ENCODE results near the gene DSCAML1.

Gene DSCAML1

GRCh38 chr11:117519590-117519989 lies 277.4 kb downstream of the DSCAML1 start:
- no peak for DNase-seq (ENCODE audit: low spot score)

GRCh38 chr11:117519170-117519569 lies 277.8 kb downstream of the DSCAML1 start:
- no peak for DNase-seq (ENCODE audit: low spot score)

GRCh38 chr11:117518455-117518854 lies 278.6 kb downstream of the DSCAML1 start:
- DNase-seq (ENCODE audit: low spot score): no peak

GRCh38 chr11:117517097-117517496 lies 279.9 kb downstream of the DSCAML1 start:
- no peak for DNase-seq (ENCODE audit: low spot score)

GRCh38 chr11:117515892-117516787 lies 280.9 kb downstream of the DSCAML1 start:
- no peak for DNase-seq (ENCODE audit: low spot score)

- no peak for DNase-seq (ENCODE audit: low spot score)
Observed at GRCh38 chr11:117514256-117514655, 282.8 kb downstream of the DSCAML1 start.

- DNase-seq (ENCODE audit: low spot score): no peak
Observed at GRCh38 chr11:117513666-117514065, 283.4 kb downstream of the DSCAML1 start.

GRCh38 chr11:117511931-117512539 lies 285.0 kb downstream of the DSCAML1 start:
- no peak for DNase-seq (ENCODE audit: low spot score)

- no peak for DNase-seq (ENCODE audit: low spot score)
Observed at GRCh38 chr11:117511483-117511930, 285.5 kb downstream of the DSCAML1 start.

- no peak for DNase-seq (ENCODE audit: low spot score)
Observed at GRCh38 chr11:117510646-117511045, 286.4 kb downstream of the DSCAML1 start.

- no peak for DNase-seq (ENCODE audit: low spot score)
Observed at GRCh38 chr11:117509543-117509942, 287.5 kb downstream of the DSCAML1 start.

- no peak for DNase-seq (ENCODE audit: low spot score)
Observed at GRCh38 chr11:117506971-117507370, 290.0 kb downstream of the DSCAML1 start.

GRCh38 chr11:117505285-117505970 lies 291.6 kb downstream of the DSCAML1 start:
- no peak for DNase-seq (ENCODE audit: low spot score)

- DNase-seq (ENCODE audit: low spot score): no peak
Observed at GRCh38 chr11:117502779-117503100, 294.3 kb downstream of the DSCAML1 start.

- no peak for DNase-seq (ENCODE audit: low spot score)
Observed at GRCh38 chr11:117502015-117502778, 294.8 kb downstream of the DSCAML1 start.

- no peak for DNase-seq (ENCODE audit: low spot score)
Observed at GRCh38 chr11:117501237-117501898, 295.6 kb downstream of the DSCAML1 start.

- no peak for DNase-seq (ENCODE audit: low spot score)
Observed at GRCh38 chr11:117498791-117499190, 298.2 kb downstream of the DSCAML1 start.

- no peak for DNase-seq (ENCODE audit: low spot score)
Observed at GRCh38 chr11:117497206-117497951, 299.6 kb downstream of the DSCAML1 start.

GRCh38 chr11:117495357-117495756 lies 301.7 kb downstream of the DSCAML1 start:
- no peak for DNase-seq (ENCODE audit: low spot score)

GRCh38 chr11:117492578-117493251 lies 304.3 kb downstream of the DSCAML1 start:
- DNase-seq (ENCODE audit: low spot score): no peak
